WTC11 (cell line): Measurements from ENCODE around the gene NAA20. TPM values are rescaled to one million over a fixed set of nuclear protein-coding genes. Genes with fewer than 3 reads are reported as not detected.

Source experiments
- ATAC-seq: fragments of 200-7000 bp; cut with Tn5 transposase; 2 replicates; pipeline ENCODE4 v1.10.0; 2021; ENCODE audit warnings: mild to moderate bottlenecking, moderate library complexity
- CTCF ChIA-PET: fragments of 300-600 bp; sonication (Branson Sonifier 250); formaldehyde crosslinking; loops from one replicate; lab custom pipeline; 2021; ENCODE audit warnings: antibody characterized with exemption; lab: Charles Lee
- POLR2A ChIA-PET: fragments of 350-600 bp; sonication (Branson Sonifier 250); formaldehyde crosslinking; loops from one replicate; lab custom pipeline; 2021; ENCODE audit warnings: antibody characterized with exemption; lab: Charles Lee
- DNase-seq: peaks from one replicate; pipeline ENCODE4 v3.0.0; 2021; ENCODE audit warnings: low spot score
- H3K27ac Mint-ChIP-seq: 2 replicates; pipeline ENCODE4 v1.8.0; 2021; ENCODE audit warnings: mixed read lengths
- H3K27me3 Mint-ChIP-seq: 2 replicates; pipeline ENCODE4 v1.8.0; 2021; ENCODE audit warnings: low read depth, mild to moderate bottlenecking, moderate library complexity, mixed read lengths
- H3K36me3 Mint-ChIP-seq: 2 replicates; pipeline ENCODE4 v1.8.0; 2021; ENCODE audit warnings: mixed read lengths
- H3K4me1 Mint-ChIP-seq: 2 replicates; pipeline ENCODE4 v1.8.0; 2022; ENCODE audit warnings: mixed read lengths
- H3K4me3 Mint-ChIP-seq: 2 replicates; pipeline ENCODE4 v1.8.0; 2021; ENCODE audit warnings: mild to moderate bottlenecking, moderate library complexity, mixed read lengths
- H3K9me3 Mint-ChIP-seq: 2 replicates; pipeline ENCODE4 v1.8.0; 2021; ENCODE audit warnings: mixed read lengths
- ATF1 ChIP-seq: sonication (generic); formaldehyde crosslinking; IDR thresholded peaks from 2 replicates; pipeline ENCODE4 v1.8.1; 2023; ENCODE audit warnings: mild to moderate bottlenecking, moderate library complexity, missing genetic modification reagents
- CBFB ChIP-seq: sonication (generic); formaldehyde crosslinking; IDR thresholded peaks from 2 replicates; pipeline ENCODE4 v1.8.1; 2022; ENCODE audit warnings: mild to moderate bottlenecking, low read depth, missing genetic modification reagents
- HMGA2 ChIP-seq: fragments of 250-450 bp; sonication (Bioruptor Pico); IDR thresholded peaks from 2 replicates; pipeline ENCODE4 v1.4.0; 2021; ENCODE audit warnings: mild to moderate bottlenecking, moderate library complexity
- IRF2 ChIP-seq: sonication (generic); formaldehyde crosslinking; IDR thresholded peaks from 2 replicates; pipeline ENCODE4 v1.8.0; 2022; ENCODE audit warnings: low read depth, missing genetic modification reagents, borderline replicate concordance
- JUN ChIP-seq: sonication (generic); formaldehyde crosslinking; IDR thresholded peaks from 2 replicates; pipeline ENCODE4 v1.8.0; 2023; ENCODE audit warnings: mild to moderate bottlenecking, missing genetic modification reagents
- OVOL2 ChIP-seq: fragments of 250-450 bp; sonication (Bioruptor Pico); IDR thresholded peaks from 2 replicates; pipeline ENCODE4 v1.9.0; 2021; ENCODE audit warnings: mild to moderate bottlenecking, borderline replicate concordance
- PRRX2 ChIP-seq: fragments of 250-450 bp; sonication (Bioruptor Pico); IDR thresholded peaks from 2 replicates; pipeline ENCODE4 v1.8.0; 2021; ENCODE audit warnings: mild to moderate bottlenecking
- TCF7 ChIP-seq: sonication (generic); formaldehyde crosslinking; IDR thresholded peaks from 2 replicates; pipeline ENCODE4 v1.8.0; 2022; ENCODE audit warnings: mild to moderate bottlenecking, low read depth, missing genetic modification reagents, moderate library complexity
- USF1 ChIP-seq: sonication (generic); formaldehyde crosslinking; IDR thresholded peaks from 2 replicates; pipeline ENCODE4 v1.8.0; 2022; ENCODE audit warnings: mild to moderate bottlenecking, missing genetic modification reagents
- ZNF138 ChIP-seq: sonication (generic); formaldehyde crosslinking; conservative IDR thresholded peaks from 2 replicates; pipeline ENCODE4 v1.8.1; 2022; ENCODE audit warnings: mild to moderate bottlenecking, moderate library complexity, missing genetic modification reagents
- ZNF317 ChIP-seq: sonication (generic); formaldehyde crosslinking; IDR thresholded peaks from 2 replicates; pipeline ENCODE4 v1.8.1; 2023; ENCODE audit warnings: low read depth, mild to moderate bottlenecking, moderate library complexity, missing genetic modification reagents, borderline replicate concordance
- ZNF416 ChIP-seq: fragments of 250-450 bp; sonication (Bioruptor Pico); IDR thresholded peaks from 2 replicates; pipeline ENCODE4 v1.9.0; 2021; ENCODE audit warnings: mild to moderate bottlenecking, inconsistent platforms
- ZNF532 ChIP-seq: fragments of 250-450 bp; sonication (Bioruptor Pico); IDR thresholded peaks from 2 replicates; pipeline ENCODE4 v1.9.0; 2021; ENCODE audit warnings: mild to moderate bottlenecking, borderline replicate concordance
- total RNA-seq: library from RNA; stranded (reverse); gene quantifications from 3 replicates; pipeline ENCODE4 v1.2.3, GENCODE V29; 2021
- TF ChIP-seq, protein P1 (sequence below): fragments of 250-450 bp; sonication (Bioruptor Pico); IDR thresholded peaks from 2 replicates; pipeline ENCODE4 v1.9.0; 2021; ENCODE audit warnings: mild to moderate bottlenecking
- TF ChIP-seq, protein P2 (sequence below): sonication (generic); formaldehyde crosslinking; conservative IDR thresholded peaks from 2 replicates; pipeline ENCODE4 v1.8.1; 2023; ENCODE audit warnings: mild to moderate bottlenecking, low read depth, missing genetic modification reagents, moderate library complexity
- TF ChIP-seq, protein P3 (sequence below): sonication (generic); formaldehyde crosslinking; IDR thresholded peaks from 2 replicates; pipeline ENCODE4 v1.8.0; 2022; ENCODE audit warnings: missing genetic modification reagents
- TF ChIP-seq, protein P4 (sequence below): sonication (generic); formaldehyde crosslinking; IDR thresholded peaks from 2 replicates; pipeline ENCODE4 v1.8.1; 2023; ENCODE audit warnings: mild to moderate bottlenecking, missing genetic modification reagents, moderate library complexity
- TF ChIP-seq, protein P5 (sequence below): sonication (generic); formaldehyde crosslinking; IDR thresholded peaks from 2 replicates; pipeline ENCODE4 v1.8.1; 2023; ENCODE audit warnings: mild to moderate bottlenecking, missing genetic modification reagents
- TF ChIP-seq, protein P6 (sequence below): sonication (generic); formaldehyde crosslinking; IDR thresholded peaks from 2 replicates; pipeline ENCODE4 v1.8.1; 2022; ENCODE audit warnings: missing genetic modification reagents, borderline replicate concordance

NAA20 gene
- total RNA-seq, 1 experiment from 2014 or later: 34.0 TPM

DNA sequence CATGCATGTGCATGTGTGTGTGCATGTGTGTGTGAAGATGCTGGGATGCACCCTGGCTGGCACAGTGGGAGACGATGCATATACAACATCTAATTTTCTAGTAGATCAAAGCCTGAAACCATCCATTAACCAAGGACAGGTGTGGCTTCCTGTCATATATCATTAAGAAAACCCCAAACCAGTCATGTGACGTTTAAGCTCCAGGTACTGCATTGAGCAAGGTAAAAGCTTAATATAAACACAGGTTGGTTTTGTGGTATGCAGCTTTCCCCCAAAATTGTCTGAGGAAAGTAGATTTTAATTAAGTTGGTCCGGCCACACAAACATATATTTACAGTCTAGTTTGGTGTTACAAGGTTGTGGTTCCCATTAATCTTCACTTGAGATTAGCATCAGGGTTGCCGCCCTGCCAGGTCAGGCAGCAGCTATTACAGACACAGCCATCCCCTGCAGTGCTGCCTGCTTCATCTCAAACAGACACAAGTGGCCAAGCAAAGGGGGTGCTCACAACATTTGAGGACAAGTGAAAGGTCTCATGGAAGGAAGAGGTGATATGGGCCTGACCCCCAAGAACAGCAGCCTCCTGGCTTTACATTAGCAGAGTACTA is 48.6 kb upstream of the NAA20 start:
- Mint-ChIP-seq H3K27me3 (no peaks in the 10 kb centered on the region), H3K36me3 (no peaks in the 10 kb centered on the region), H3K4me3 (no peak overlapping the region), H3K9me3 (no peaks in the 10 kb centered on the region), H3K27ac (no peak overlapping the region), H3K4me1 (no peaks in the 10 kb centered on the region)
- ATAC-seq: no peak
- ChIA-PET CTCF (no interaction called here), POLR2A (no interaction called here)
- no peak for DNase-seq
- TF ChIP-seq ZNF532 (CRISPR knock-in tag) (no peak), ZNF416 (CRISPR knock-in tag) (no peak), IRF2 (no peak), ZNF317 (CRISPR knock-in tag) (no peak), HMGA2 (CRISPR knock-in tag) (no peak), USF1 (CRISPR knock-in tag) (no peak), CBFB (CRISPR knock-in tag) (no peak), JUN (CRISPR knock-in tag) (no peak), ATF1 (CRISPR knock-in tag) (no peak), OVOL2 (CRISPR knock-in tag) (no peak), PRRX2 (no peak), ZNF138 (CRISPR knock-in tag) (no peak), TCF7 (no peak)
- TF ChIP-seq, protein P1, sequence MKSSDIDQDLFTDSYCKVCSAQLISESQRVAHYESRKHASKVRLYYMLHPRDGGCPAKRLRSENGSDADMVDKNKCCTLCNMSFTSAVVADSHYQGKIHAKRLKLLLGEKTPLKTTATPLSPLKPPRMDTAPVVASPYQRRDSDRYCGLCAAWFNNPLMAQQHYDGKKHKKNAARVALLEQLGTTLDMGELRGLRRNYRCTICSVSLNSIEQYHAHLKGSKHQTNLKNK: no peak
- TF ChIP-seq, protein P2, sequence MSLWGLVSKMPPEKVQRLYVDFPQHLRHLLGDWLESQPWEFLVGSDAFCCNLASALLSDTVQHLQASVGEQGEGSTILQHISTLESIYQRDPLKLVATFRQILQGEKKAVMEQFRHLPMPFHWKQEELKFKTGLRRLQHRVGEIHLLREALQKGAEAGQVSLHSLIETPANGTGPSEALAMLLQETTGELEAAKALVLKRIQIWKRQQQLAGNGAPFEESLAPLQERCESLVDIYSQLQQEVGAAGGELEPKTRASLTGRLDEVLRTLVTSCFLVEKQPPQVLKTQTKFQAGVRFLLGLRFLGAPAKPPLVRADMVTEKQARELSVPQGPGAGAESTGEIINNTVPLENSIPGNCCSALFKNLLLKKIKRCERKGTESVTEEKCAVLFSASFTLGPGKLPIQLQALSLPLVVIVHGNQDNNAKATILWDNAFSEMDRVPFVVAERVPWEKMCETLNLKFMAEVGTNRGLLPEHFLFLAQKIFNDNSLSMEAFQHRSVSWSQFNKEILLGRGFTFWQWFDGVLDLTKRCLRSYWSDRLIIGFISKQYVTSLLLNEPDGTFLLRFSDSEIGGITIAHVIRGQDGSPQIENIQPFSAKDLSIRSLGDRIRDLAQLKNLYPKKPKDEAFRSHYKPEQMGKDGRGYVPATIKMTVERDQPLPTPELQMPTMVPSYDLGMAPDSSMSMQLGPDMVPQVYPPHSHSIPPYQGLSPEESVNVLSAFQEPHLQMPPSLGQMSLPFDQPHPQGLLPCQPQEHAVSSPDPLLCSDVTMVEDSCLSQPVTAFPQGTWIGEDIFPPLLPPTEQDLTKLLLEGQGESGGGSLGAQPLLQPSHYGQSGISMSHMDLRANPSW: no peak
- TF ChIP-seq, protein P3, sequence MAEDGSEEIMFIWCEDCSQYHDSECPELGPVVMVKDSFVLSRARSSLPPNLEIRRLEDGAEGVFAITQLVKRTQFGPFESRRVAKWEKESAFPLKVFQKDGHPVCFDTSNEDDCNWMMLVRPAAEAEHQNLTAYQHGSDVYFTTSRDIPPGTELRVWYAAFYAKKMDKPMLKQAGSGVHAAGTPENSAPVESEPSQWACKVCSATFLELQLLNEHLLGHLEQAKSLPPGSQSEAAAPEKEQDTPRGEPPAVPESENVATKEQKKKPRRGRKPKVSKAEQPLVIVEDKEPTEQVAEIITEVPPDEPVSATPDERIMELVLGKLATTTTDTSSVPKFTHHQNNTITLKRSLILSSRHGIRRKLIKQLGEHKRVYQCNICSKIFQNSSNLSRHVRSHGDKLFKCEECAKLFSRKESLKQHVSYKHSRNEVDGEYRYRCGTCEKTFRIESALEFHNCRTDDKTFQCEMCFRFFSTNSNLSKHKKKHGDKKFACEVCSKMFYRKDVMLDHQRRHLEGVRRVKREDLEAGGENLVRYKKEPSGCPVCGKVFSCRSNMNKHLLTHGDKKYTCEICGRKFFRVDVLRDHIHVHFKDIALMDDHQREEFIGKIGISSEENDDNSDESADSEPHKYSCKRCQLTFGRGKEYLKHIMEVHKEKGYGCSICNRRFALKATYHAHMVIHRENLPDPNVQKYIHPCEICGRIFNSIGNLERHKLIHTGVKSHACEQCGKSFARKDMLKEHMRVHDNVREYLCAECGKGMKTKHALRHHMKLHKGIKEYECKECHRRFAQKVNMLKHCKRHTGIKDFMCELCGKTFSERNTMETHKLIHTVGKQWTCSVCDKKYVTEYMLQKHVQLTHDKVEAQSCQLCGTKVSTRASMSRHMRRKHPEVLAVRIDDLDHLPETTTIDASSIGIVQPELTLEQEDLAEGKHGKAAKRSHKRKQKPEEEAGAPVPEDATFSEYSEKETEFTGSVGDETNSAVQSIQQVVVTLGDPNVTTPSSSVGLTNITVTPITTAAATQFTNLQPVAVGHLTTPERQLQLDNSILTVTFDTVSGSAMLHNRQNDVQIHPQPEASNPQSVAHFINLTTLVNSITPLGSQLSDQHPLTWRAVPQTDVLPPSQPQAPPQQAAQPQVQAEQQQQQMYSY (CRISPR knock-in tag): no peak
- TF ChIP-seq, protein P4, sequence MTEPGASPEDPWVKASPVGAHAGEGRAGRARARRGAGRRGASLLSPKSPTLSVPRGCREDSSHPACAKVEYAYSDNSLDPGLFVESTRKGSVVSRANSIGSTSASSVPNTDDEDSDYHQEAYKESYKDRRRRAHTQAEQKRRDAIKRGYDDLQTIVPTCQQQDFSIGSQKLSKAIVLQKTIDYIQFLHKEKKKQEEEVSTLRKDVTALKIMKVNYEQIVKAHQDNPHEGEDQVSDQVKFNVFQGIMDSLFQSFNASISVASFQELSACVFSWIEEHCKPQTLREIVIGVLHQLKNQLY (CRISPR knock-in tag): no peak
- TF ChIP-seq, protein P5, sequence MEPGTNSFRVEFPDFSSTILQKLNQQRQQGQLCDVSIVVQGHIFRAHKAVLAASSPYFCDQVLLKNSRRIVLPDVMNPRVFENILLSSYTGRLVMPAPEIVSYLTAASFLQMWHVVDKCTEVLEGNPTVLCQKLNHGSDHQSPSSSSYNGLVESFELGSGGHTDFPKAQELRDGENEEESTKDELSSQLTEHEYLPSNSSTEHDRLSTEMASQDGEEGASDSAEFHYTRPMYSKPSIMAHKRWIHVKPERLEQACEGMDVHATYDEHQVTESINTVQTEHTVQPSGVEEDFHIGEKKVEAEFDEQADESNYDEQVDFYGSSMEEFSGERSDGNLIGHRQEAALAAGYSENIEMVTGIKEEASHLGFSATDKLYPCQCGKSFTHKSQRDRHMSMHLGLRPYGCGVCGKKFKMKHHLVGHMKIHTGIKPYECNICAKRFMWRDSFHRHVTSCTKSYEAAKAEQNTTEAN: no peak
- TF ChIP-seq, protein P6, sequence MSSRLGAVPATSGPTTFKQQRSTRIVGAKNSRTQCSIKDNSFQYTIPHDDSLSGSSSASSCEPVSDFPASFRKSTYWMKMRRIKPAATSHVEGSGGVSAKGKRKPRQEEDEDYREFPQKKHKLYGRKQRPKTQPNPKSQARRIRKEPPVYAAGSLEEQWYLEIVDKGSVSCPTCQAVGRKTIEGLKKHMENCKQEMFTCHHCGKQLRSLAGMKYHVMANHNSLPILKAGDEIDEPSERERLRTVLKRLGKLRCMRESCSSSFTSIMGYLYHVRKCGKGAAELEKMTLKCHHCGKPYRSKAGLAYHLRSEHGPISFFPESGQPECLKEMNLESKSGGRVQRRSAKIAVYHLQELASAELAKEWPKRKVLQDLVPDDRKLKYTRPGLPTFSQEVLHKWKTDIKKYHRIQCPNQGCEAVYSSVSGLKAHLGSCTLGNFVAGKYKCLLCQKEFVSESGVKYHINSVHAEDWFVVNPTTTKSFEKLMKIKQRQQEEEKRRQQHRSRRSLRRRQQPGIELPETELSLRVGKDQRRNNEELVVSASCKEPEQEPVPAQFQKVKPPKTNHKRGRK (CRISPR knock-in tag): no peak
